GM21390 (cell line): ENCODE results near the gene RUNX3.

Source experiments
- ATAC-seq: cut with Tn5 transposase; IDR thresholded peaks from one replicate; pipeline ENCODE4 v1.9.1; 2021; ENCODE audit not compliant: unreplicated experiment

RUNX3 gene

DNA sequence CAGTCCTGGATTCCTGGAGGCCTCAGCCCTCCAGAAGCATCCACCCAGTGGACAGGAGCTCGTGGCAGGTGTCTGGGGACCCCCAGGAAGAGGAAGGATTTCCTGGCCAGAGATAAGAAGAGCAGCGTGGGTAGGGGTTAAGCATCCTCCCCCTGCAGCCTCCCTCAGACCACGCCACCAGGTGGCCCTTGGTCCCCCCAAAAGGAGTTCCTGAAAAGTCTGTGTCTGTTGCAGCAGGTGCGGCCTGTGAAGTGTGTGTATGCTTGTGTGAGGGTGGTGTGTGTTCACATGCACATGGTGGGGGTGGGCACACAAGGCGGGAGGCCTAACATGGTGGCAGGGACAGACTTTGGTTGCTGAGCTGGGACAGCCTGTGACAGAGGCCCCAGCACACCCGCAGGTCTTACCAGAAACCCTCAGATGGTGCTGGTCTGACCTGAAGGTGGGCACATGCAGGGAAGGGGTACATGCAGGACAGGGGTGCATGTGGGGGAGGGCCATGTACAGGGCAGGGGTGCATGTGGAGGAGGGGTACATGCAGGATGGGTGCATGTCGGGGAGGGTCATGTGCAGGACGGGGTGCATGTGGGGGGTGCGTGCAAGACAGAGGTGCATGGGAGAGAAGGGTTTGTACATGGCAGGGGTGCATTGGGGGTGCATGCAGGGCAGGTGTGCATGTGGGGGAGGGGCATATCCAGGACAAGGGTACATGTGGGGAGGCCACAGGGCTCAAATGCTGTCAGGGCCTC, 18.2 kb upstream of the RUNX3 start:
- ATAC-seq: no peak

DNA sequence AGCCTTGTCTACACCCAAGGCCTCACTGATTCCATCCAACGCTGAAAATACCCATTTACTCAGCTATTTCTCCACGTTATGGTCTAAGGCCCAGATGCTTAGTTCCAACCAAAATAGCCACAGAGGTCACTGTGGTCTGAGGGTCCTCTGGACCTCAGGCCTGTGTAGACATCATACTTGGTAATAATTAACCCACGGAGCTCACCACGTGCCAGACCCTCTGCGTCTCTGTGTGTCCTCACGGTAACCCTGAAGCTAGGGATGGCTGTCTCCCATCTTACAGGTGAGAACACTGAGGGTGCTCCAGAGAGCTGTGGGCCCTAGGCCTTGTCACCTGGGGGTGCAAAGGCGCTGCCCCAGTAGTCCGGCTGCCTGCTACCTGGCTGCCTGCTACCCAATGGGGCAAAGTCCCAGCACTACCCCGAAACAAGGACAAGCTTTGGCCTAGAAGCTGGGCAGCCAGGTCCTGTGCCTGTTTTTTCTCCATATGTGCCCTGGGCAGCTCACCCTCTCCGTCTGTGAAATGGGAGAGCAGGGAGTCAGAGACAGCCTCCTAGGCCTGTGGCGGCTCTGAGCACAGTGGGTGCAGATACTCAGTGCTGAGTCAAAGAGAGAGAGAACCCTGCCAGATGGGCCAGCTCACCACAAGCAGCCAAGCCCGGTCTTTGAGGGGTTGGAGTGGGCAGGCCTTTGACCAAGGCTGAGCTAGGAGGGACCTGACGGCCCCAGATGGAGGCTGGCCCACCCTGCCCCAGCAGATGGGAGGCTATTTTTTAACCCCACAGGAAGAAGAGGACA, 17.0 kb upstream of the RUNX3 start:
- ATAC-seq: peak; percentile 72

DNA sequence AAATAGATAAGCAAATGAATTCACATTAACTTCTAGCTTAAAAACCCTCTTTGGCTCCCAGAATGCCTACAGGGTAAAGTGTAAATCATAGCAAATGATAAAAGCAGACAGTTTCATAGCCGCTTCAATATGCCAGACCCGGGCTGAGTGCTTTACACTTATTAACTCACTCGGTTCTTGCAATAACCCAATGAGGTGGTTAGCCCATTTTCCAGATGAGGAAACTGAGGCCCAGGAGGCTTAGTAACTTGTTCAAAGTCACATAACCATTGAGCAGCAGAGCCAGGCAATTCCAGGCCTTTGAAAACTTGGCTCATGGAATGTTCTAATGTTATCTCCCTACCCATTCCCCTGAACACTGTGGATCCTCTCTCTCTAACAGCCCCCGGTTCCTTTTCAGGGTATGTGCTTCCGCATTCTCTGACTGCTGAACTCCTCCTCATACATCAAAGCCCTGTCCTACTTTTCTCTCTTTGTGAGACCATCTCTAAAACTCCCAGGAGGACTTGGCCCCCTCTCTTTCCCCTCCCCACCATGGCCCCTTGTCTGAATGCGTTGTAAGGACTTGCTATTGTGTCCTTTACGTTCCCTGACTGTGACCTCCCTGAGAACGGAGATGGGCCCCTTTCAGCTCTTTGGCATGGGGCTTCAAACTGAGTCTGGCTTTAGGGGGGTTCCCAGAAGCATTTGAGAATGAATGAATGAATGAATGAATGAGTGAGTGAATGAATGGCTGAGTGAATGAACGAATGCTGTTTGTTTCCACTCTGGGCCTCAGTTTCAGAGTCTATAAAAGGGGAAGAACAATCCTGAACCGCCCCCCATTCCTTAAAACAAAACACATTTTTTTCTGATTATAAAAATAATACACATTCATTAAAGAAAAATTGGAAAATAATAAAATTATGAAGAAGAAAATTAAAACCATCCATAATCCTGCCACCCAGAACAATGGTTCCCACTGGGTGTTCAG, 15.6 kb upstream of the RUNX3 start:
- ATAC-seq: no peak

DNA sequence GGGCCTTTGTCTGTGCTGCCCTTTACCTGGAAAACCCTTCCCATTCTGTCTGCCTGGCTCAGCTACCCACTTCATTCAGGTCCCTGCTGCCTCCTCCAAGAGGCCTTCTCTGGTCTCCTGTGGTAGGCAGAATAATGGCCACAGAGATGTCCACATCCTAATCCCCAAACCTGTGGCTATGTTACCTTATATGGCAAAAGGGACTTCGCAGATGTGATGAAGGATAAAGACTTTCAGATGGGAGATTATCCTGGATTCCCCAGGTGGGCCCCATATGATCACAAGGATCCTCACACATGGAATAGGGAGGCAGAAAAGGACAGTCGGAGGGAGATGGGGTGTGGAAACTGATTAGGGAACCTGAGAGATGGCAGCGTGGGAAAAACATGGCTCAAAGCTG, 14.2 kb upstream of the RUNX3 start:
- ATAC-seq: no peak

DNA sequence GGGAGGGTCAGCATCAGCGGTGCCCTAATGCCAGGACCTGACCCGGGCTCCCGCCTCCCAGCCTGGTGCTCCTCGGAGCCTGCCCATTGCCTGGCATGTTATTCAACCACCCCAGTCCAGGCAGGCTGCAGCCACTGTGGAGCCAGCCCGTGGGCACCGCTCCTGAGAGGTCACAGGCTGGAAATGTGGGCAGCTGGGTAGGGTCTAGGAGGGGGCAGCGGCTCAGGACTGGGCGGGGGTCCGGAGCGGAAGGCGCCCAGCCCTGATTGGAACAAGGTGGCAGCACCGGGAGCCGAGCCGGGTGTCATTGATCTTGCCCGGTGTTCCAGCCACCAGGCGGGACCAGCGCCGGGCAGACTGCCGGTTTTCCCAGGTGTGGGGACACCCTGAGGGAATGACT, 12.7 kb upstream of the RUNX3 start:
- ATAC-seq: no peak

DNA sequence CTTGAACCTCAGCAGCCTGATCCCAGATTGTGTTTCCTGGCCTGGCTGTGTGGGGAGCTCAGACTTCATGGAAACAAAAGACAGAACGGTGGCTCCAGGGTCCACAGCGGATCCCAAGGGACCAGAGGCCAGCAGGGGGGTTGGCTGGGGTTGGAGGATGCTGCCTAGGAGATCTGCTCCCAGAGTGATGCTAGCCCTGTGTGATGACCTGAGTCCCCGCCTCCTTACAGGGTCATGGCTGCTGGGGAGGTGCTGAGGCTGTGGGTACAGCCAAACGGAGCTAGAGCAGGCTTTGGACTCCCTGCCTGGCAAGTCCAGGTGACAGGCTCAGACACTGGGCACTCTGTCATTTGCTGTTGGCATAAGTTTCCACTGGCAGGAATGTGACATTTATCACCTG, 11.5 kb upstream of the RUNX3 start:
- no peak for ATAC-seq

DNA sequence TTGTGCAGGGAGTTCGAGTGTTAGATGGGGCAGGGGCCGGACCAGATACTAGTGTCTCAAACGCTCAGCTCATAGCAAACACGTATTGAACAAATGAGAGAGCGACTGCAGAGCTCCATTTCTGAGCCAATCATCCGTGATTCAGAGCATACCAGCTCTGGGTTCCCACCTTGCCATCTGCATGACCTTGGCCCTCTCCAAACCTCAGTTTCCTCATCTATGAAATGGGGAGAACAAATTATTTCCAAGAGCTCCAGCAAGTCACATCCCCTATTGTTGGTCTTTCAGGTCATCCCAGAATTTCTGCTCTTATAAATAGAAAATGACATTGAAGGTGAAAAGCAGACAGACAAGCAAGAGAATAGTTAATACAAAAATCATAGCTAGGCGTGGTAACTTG, 10.2 kb upstream of the RUNX3 start:
- ATAC-seq: no peak

DNA sequence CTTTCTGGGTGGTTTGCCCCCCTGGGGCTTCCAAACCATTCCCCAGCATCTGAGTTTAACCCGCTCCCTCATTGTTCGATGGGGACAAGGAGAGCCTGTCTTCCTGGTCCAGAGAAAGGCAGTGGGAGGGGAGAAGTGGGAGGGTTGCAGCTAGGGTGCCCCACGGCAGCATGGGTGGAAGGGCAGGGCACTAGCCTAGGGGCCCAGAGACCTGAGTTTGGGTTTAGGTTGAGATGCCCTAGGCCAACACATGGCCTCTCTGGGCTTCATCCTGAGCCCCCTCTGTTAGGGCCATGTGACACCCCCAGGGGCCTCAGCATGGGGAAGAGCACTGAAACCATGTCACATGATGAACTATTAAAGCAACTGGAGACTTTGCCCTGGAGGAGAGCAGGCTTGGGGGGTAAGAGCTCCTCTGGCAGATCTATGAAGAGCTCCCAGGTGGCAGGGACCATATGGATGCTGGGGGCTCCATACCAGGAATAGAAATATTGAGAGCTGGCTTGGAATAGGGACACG, 9.7 kb upstream of the RUNX3 start:
- no peak for ATAC-seq

DNA sequence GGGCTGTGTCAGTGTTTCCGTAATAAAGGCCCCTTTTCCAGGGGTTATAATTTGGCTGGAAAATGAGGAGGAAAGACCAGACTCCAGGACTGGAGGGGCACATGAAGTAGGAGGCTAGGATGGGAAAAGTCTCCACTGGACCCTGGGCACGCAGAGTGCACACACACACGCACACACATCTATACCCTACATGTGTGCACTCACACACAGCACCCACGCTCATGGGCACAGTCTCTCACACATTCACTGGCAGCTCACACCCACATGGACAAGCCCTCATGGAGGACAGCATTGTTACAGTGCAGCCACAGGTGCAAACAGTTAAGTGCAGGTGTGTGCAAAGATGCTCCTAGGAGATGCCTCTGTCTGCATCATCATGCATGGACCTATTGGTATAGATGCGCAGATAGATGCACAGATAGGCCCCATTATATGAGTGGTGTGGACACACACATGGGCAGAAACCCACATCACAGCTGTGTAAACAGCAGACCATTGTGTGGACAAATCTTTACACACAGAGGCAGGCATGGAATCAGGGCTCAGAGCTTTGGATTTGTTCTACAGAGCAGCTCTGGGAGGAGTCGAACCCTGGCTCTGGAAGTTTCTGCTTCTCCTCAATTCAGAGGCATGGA, 9.1 kb upstream of the RUNX3 start:
- no peak for ATAC-seq

DNA sequence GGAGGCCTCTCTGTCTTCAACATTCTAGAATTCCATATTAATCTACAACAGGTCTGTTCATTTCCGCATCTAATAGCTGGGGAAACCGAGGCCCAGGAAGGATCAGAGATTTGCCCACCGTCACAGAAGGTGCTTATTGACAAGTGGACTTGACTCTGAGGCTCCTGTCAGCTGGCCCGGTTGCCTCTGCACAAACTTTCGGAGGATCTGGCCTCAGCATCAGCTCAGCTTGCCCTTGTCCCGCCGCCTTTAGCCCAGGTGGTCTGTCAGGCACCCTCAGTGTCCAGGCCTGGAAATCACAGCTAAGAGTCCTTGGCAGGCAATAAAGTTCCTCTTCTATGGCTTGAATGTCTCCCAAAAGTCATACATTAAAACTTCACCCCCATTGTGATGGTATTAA, 8.2 kb upstream of the RUNX3 start:
- ATAC-seq: no peak

DNA sequence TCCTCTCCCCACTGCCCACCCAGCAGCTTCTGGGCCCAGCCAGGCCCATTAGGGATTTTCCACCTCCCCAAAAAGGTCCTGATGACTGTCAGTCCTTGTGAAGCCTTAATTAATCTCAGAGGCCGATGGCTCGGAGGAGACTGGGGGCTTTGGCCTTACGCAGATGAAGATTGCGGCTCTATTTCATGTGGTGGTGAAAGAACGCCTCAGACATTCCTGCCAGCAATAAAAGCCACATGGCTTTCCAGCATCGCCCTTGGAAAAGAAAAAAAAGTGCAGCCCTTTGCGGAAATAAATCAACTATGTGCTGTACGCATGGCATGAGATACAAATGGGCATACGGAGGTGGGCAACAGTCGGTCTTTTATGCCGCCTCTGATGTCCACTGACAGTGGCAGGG, 6.6 kb upstream of the RUNX3 start:
- no peak for ATAC-seq

DNA sequence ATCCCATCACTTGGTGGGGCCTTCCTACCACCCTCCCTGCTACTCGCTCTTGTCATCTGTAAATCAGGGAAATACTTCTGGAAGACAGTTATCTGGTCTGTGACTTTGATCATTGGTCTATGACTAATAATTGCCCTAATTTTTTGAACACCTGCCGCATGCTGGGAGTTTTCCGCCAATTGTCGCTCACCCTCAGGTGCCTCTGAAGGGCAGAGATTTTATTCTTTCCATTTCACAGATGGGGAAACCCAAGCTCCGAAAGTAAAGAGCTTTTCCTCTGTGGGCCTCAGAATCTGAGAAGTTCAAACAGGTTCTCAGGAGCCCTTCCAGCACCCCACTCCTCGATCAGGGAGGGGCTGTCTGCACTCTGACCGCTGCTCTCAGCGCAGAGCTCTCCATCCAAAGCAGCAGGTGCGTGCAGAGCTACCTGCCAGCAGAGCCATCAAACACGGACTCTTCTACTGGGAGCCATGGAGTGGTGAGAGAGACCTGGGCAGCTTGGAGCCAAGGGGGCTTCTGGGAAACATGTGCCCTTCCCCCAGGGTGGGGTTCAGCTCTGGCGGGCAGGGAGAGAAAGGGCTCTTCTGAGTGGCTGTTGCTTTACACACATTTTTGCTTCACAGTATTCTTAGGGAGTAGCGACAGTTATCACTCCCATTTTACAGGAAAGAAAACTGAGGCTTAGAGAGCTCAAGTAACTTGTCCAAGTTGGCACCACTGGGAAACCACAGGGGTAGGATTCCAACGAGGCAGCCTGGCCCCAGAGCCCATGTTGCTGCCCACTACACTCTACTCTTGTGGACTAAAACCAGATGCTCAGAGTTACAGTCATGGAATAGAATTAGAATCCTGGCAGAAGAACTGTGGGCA, 5.8 kb upstream of the RUNX3 start:
- ATAC-seq: no peak

DNA sequence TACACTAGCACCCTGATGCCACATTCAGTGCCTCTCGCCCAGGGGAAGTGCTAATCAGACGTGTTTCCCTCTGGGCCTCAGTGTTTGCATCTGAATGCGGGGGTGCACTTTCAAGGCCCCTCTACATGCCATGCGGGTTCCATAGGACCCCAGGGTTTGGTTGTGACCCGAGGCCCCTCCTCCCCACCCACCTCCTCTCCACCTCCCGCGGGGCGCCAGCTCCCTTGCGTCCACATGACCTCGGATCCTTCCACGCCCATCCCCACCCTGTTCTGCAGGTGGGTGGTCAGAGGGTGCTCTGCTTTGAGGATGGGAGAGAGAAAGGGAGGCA, 5.1 kb upstream of the RUNX3 start:
- no peak for ATAC-seq

DNA sequence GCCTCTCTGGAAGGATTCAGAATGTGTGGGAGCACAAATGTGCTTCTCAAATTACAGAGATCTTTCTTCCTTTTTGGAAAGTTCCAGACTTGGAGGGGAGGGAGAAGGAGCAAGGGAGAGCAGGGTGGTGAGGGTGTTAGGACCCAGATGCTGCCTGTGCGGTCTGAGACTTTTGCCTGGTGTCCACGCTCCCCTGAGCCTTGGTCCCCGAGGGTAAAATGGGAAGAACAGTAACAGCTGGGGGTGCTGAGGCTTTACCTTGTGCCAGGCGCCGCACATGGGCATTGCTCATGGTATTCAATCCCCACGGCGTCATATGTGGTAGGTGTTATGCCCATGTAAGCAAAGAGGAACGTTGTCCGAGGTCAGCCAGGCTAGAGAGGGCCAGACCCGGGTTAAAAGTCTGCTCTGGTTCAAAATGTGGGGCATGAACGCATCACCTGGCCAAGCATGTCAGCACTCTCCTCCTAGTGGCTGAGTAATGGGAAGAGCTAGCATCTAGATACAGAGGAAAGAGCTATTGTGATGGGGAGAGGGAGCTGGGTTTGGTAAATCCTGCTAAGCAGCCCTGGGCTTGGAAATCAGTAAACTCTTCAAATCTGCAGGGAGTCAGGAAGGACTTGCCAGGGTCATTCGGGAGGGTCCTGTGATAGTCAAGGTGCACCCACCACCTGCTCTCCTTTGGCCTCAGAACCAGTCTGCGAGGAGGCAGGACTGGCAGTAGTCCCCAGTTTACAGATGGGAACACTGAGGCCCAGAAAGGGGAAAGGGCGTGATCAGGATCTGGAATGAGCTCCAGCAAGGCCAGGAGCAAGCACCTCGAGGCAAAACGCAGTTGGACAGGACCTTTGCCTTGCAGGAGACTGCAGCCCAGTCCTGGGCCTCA, 4.5 kb upstream of the RUNX3 start:
- ATAC-seq: no peak

DNA sequence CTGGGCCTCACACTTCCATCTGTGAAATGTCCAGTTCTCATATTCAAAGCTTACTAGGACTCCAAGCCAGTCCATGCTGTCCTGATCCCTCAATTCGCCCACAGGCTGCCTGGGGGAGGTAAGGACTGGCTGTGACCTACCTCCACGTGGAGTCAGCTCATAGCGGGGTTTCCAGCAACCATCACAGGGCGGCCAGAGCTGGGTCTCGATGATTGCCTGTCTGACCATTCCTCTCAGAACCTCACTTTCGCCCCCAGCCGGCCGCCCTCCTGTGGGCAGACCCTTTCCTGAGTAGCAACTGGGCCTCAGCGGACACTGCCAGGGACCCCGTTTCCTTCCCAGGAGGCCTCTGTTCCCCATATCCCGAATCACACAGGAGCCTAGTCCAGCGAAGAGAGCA, 3.4 kb upstream of the RUNX3 start:
- ATAC-seq: no peak

DNA sequence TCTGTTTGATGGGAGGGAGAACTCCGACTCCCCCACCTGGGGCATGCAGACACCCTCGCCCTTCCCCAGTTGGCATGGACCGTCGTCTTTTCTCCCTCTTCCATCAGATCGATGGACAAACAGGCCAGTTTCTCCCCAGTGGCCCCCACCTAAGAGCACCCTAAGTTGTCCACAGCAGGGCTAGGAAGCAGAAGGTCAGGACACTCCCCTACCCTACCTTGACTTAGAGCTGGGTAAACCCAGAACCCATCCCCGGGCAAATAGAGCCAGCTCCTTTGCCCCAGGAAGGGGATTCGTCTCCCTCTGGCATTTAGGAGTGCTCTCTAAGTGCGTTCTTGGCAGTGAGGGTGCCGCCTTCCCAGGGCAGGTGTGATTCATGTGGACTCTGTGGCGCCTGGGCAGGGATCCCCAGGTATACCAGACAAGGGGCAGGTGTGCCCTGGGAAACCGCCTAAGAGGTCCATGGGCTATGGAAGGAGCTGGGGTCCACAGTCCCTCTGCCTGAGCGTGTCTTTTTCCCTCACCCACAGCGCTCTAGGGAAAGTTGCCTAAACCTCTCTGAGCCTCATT, 2.7 kb upstream of the RUNX3 start:
- ATAC-seq: no peak

DNA sequence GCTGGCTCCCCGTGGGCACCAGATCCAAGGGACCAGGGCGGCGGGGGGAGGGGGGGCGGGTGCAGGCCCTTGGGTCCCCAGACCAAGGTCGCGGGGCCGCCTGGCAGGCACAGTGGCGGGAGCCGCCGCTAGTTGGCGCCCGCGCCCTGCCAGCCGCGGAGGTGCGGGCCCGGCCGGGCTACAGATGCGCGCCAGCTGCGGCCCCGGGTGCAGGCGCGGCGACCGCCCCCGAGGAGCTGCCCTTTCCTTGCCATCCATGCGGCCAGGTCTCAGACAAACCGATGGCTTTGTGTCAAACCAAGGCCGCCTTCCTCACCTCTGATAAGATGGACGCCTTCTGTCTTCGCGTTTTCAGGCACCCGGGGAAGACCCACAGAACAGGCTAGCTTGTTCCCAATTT, 2.2 kb upstream of the RUNX3 start:
- ATAC-seq: no peak

DNA sequence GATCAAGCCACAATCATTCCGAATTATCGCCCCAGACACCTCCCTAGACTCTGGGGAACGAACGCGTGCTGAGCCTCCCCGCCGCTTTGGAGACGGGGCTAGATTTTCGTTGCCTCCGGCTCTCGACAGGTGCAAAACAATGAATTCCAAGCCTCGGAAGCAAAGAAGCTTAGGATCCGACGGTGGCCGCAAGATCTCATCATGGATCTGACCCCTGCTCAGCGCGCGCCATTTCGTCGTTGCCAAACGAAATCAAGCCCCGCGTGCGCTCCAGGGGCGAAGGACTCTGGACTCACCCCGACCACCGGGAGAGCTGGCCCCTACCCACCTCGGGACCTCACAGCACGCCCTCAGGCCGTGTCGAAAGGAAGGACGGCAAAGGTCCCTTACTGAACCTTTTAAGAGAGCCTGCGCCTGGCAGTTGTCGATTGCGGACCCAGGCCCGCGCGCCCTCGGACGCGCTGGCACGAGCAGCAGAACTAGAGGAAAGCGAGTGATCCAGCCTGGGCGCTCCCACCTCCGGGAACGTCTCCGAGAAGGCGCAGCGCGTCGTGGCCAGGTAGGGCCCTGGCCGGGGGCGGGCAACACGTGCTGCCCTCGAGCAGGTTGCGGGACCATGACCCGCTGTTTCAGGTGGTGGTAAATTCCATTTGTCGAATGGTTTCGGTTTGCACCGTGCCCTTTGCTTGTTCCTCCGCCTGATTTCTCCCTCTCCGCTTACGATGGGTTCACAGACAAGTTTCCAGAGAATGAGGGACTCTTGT, 1.6 kb upstream of the RUNX3 start:
- no peak for ATAC-seq
